ENCODE data around the gene IL1RL1. TPM values are rescaled to one million over a fixed set of nuclear protein-coding genes. Genes with fewer than 3 reads are reported as not detected.

Gene IL1RL1
- total RNA-seq, 1 experiment from 2014 or later: 0.15 TPM

GRCh38 chr2:102369866-102370265 lies 58.5 kb downstream of the IL1RL1 start:
- Histone ChIP-seq H3K9me3 (ENCODE audit: control insufficient read depth, insufficient read depth, low read depth, low read length) (0 out of 2 replicates have a peak, but pooled peaks cover 5% of the 10 kb centered on the region), H3K27ac (ENCODE audit: low read length) (no peak overlapping the region), H3K4me1 (ENCODE audit: control insufficient read depth, insufficient read depth, low read length) (no peaks in the 10 kb centered on the region), H3K4me3 (ENCODE audit: low read depth in 2 of 2, low read length in 2 of 2) (no peak overlapping the region), H3K27me3 (ENCODE audit: control insufficient read depth, insufficient read depth, low read length) (no peaks in the 10 kb centered on the region), H3K36me3 (ENCODE audit: control insufficient read depth, insufficient read depth, low read length) (no peaks in the 10 kb centered on the region; the same call in 1 of the 2 replicates)
- in situ Hi-C loops (cut with HindIII; ENCODE audit: low pct_unique_long_range_greater_than_20kb, low sequenced_read_pairs): no loop called here
- ATAC-seq: no peak
- intact Hi-C loops (cut with micrococcal nuclease; ENCODE audit: unreplicated experiment): no loop called here
- DNase-seq (ENCODE audit: low read depth, low spot score): no peak
- BruUV-seq (replicated peaks): no TSS peak
- no peak for TF ChIP-seq TCF7L2 (IDR thresholded peaks at IDR 0.05; ENCODE audit: low read depth, low read length)
- TF ChIP-seq, protein P1, sequence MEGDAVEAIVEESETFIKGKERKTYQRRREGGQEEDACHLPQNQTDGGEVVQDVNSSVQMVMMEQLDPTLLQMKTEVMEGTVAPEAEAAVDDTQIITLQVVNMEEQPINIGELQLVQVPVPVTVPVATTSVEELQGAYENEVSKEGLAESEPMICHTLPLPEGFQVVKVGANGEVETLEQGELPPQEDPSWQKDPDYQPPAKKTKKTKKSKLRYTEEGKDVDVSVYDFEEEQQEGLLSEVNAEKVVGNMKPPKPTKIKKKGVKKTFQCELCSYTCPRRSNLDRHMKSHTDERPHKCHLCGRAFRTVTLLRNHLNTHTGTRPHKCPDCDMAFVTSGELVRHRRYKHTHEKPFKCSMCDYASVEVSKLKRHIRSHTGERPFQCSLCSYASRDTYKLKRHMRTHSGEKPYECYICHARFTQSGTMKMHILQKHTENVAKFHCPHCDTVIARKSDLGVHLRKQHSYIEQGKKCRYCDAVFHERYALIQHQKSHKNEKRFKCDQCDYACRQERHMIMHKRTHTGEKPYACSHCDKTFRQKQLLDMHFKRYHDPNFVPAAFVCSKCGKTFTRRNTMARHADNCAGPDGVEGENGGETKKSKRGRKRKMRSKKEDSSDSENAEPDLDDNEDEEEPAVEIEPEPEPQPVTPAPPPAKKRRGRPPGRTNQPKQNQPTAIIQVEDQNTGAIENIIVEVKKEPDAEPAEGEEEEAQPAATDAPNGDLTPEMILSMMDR (IDR thresholded peaks at IDR 0.05): no peak
- TF ChIP-seq SIN3A (IDR thresholded peaks at IDR 0.05; ENCODE audit: borderline replicate concordance, insufficient read depth, low read depth, low read length): no peak
- no peak for TF ChIP-seq POLR2AphosphoS5 (IDR thresholded peaks at IDR 0.05; ENCODE audit: low read depth, low read length)
- TF ChIP-seq, protein P2, sequence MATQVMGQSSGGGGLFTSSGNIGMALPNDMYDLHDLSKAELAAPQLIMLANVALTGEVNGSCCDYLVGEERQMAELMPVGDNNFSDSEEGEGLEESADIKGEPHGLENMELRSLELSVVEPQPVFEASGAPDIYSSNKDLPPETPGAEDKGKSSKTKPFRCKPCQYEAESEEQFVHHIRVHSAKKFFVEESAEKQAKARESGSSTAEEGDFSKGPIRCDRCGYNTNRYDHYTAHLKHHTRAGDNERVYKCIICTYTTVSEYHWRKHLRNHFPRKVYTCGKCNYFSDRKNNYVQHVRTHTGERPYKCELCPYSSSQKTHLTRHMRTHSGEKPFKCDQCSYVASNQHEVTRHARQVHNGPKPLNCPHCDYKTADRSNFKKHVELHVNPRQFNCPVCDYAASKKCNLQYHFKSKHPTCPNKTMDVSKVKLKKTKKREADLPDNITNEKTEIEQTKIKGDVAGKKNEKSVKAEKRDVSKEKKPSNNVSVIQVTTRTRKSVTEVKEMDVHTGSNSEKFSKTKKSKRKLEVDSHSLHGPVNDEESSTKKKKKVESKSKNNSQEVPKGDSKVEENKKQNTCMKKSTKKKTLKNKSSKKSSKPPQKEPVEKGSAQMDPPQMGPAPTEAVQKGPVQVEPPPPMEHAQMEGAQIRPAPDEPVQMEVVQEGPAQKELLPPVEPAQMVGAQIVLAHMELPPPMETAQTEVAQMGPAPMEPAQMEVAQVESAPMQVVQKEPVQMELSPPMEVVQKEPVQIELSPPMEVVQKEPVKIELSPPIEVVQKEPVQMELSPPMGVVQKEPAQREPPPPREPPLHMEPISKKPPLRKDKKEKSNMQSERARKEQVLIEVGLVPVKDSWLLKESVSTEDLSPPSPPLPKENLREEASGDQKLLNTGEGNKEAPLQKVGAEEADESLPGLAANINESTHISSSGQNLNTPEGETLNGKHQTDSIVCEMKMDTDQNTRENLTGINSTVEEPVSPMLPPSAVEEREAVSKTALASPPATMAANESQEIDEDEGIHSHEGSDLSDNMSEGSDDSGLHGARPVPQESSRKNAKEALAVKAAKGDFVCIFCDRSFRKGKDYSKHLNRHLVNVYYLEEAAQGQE (IDR thresholded peaks at IDR 0.05; ENCODE audit: insufficient read depth in 1 of 2, low read depth in 2 of 2, low read length in 1 of 2): no peak
- CTCF ChIA-PET: no interaction called here
- POLR2A ChIA-PET: no interaction called here

DNA sequence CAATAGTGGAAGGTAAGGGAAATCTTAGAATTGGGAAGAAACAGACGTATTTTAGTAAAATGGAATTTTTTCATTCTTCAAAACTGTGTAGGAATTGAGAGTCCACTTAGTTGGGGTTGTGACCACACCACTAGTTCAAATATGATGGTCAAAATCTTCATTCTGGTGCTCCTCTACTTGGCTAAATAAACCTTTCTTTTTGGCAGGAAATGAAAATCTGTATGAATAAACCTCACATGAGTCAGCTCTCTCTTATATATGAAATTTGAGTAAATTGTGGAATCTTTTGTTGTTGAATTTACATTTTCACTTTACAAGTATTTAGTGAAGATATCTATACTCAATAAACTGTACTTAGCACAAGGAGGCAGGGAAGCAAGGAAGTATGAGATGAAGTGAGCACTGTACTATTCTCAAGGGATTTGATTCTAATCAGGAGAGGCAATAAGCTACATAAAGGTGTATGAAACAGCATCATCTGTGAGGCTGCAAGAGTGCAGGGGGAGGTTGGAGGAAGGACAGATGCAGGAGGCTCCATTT lies 64.8 kb downstream of the IL1RL1 start:
- in situ Hi-C loops (cut with HindIII; ENCODE audit: low pct_unique_long_range_greater_than_20kb, low sequenced_read_pairs) (no loop called here), intact Hi-C loops (cut with micrococcal nuclease; ENCODE audit: unreplicated experiment) (no loop called here)
- POLR2A ChIA-PET: no interaction called here
- TF ChIP-seq, protein P2 (IDR thresholded peaks at IDR 0.05; ENCODE audit: insufficient read depth in 1 of 2, low read depth in 2 of 2, low read length in 1 of 2): no peak
- TF ChIP-seq SIN3A (IDR thresholded peaks at IDR 0.05; ENCODE audit: borderline replicate concordance, insufficient read depth, low read depth, low read length) (no peak), POLR2AphosphoS5 (IDR thresholded peaks at IDR 0.05; ENCODE audit: low read depth, low read length) (no peak), TCF7L2 (IDR thresholded peaks at IDR 0.05; ENCODE audit: low read depth, low read length) (no peak)
- TF ChIP-seq, protein P1 (IDR thresholded peaks at IDR 0.05): no peak
- H3K36me3 ChIP-seq (ENCODE audit: control insufficient read depth, insufficient read depth, low read length): no peaks in the 10 kb centered on the region; the same call in 1 of the 2 replicates
- H3K9me3 ChIP-seq (ENCODE audit: control insufficient read depth, insufficient read depth, low read depth, low read length): no peaks in the 10 kb centered on the region
- DNase-seq (ENCODE audit: low read depth, low spot score): no peak
- CTCF ChIA-PET: no interaction called here
- no peaks in the 10 kb centered on the region; the same call in 1 of the 2 replicates for H3K27me3 ChIP-seq (ENCODE audit: control insufficient read depth, insufficient read depth, low read length)
- ATAC-seq: no peak
- no peaks in the 10 kb centered on the region for H3K4me1 ChIP-seq (ENCODE audit: control insufficient read depth, insufficient read depth, low read length)
- no peak overlapping the region for H3K4me3 ChIP-seq (ENCODE audit: low read depth in 2 of 2, low read length in 2 of 2)
- H3K27ac ChIP-seq (ENCODE audit: low read length): no peak overlapping the region
- BruUV-seq (replicated peaks): no TSS peak

Data from Panc1 (cell line).